HG03280 (cell line): Measurements from ENCODE around the gene TAF12.
"Not testable (repeated sequence)": the region's sequence is repeated elsewhere in the genome, so short reads cannot be mapped to it uniquely, and the experiment has no call there.

Experiments
- ATAC-seq: cut with Tn5 transposase; IDR thresholded peaks from one replicate; pipeline ENCODE4 v1.9.1; 2021; ENCODE audit warnings: mild to moderate bottlenecking, moderate library complexity; ENCODE audit not compliant: unreplicated experiment

Gene TAF12

DNA sequence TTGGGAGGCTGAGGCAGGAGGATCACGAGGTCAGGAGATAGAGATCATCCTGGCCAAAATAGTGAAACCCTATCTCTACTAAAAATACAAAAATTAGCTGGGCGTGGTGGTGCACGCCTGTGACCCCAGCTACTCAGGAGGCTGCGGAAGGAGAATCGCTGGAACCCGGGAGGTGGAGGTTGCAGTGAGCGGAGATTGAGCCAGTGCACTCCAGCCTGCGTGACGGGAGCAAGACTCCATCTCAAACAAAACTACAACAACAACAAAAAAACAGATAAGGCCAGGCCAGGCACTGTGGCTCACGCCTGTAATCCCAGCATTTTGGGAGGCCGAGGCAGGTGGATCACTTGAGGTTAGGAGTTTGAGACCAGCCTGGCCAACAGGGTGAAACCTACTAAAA lies 2.5 kb upstream of the TAF12 start:
- ATAC-seq, result not testable (repeated sequence)

DNA sequence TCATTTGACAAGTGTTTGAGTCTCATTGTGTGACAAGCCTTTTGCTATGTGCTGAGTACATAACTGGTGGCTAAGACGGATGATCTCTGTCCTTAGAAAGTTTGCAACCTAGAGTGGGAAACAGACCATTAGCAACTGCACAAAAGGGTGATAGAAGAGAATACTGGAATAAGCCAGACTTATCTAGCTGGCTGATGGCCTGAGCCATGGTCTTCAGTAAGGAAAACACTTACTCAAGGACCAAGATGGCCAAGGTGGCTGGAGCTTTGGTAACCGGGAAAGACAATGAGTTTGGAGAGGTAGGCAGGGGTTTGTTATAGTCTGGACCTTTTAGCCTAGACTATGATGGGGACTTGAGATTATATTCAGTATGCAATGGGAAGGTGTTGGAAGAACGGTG lies 1.6 kb upstream of the TAF12 start:
- ATAC-seq, result no peak

DNA sequence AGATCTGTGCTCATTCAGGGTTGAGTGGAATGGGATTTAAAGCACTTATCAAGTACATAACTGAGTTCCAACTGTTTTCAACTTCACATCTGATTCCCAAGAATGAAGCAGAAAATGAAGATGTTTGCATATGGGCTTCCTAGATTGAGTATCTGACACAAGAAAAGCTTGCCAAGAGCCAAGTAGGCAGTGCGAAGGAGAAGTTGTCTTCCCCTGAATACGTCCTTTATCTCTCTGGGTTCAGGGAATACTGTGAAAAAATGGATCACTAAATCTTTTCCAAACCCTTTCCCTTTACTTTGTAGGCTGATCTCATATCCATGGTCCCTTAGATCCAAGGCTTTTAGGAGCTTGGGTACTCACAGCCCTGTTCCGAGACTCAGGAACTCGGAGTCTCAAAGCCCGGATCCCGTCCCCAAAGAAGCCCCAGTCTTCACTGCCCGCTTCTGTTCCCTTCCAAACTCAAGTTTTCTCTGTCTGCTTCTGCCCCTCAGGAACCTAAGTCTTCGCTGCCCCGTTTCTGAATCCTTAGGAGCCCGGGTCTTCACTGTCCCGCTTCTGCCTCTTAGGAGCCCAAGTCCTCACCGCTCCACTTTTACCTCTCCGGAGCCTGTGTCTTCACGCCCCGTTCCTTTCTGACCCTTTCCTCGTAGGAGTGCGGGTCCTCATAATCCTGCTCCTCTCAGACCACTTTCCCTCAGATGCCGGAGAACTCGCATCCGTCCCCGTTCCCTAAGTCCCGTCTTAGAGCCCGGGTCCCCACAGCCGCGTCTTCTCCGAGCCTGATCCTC lies 616 bp downstream of the TAF12 start:
- no peak for ATAC-seq

DNA sequence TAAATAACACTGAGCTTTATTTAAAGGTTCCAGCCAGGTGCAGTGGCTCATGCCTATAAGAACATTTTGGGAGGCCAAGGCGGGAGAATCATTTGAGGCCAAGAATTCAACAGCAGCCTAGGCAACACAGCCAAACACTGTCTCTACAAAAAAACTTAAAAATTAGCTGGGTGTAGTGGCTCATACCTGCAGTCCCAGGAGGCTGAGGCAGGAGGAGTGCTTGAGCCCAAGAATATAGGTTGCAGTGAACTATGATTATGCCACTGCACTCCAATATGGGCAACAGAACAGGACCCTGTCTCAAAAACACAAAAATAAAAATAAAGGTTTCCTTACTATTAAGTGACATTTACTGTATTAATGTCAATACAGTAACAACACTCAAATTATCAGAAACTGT lies 2.1 kb downstream of the TAF12 start:
- no peak for ATAC-seq

DNA sequence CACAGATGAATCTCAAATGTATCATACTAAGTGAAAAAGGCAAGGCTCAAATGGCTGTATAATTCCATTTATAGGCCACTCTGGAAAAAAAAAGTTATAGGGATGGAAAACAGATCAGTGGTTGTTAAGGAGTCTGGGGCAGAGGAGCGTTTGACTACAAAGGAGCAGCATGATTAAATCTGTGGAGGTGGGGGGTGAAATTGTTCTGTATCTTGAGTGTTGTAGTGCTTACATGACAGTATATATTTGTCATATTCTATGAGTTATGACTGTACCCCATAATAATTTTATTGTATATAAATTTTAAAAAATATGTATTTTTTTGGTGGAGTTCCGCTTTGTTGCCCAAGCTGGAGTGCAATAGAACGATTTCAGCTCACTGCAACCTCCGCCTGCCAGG lies 10.3 kb downstream of the TAF12 start:
- no peak for ATAC-seq

DNA sequence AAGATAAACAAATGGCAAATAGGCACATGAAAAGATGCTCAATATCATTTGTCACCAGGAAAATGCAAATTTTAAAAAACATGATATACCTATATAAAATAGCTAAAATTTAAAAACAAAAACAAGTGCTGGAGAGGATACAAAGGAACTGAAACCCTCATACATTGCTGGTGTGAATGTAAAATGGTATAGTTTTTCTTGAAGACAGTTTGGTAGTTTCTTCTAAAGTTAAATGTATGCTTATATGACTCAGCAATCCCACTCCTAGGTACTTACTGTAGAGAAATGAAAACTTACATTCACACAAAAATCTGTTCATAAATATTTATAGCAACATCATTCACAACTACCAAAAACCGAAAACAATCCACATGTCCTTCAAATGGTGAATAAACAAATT lies 11.2 kb downstream of the TAF12 start:
- ATAC-seq, result no peak

DNA sequence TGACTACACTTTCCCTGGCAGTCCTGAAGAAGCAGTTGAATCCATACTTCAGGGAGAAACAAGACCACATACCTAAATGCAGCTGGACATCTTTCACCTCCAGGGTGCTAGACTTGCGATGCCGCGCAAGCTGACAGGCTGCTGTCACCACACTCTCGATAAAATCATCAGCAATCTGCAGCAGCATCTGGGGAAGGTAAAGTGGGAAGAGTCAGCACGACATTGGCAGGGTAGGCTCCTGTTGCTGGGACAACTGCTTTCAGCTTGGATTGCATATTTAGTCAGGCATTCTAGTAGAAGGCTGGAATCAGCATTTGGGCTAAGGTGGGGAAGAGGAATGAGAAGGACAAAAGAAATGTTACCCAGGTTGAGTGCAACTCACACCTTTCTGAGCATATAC lies 29.7 kb downstream of the TAF12 start:
- ATAC-seq, result no peak

DNA sequence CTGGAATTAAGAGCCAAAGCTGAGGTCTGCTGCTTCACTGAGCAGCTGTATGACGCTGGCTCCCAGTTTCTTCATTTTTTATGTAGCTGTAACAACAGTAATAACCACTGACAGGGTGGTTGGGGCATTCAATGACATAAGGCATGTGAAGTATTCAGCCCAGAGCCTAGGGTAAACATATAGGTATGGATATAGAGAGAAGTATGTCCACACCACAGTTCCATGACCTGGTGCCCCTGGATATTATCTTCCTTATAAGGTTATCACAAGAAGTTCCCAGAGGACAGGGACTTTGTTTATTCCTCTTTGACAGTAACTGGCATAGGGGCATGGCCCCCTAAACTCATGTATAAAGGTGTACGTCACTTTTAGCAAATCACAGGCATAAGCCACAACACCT lies 36.1 kb downstream of the TAF12 start:
- no peak for ATAC-seq

DNA sequence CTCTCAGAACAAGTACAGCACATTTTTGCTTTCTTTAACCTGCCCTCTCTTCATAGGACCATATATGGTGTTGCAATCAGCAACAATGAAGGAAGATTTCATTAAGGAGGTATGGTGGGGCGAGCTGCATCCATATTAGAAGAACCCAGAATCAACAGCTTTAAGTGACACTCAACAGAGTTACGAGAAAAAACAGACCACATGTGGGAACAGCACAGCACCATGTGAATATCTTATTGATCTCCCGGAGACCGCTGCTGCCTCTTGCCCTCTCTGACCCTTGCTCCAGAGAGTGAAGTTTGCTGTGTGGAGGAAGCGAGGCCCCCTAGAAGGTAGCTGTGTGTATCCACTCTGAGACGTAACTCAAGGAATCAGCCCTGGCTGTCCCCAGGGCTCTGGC lies 37.9 kb downstream of the TAF12 start:
- no peak for ATAC-seq

DNA sequence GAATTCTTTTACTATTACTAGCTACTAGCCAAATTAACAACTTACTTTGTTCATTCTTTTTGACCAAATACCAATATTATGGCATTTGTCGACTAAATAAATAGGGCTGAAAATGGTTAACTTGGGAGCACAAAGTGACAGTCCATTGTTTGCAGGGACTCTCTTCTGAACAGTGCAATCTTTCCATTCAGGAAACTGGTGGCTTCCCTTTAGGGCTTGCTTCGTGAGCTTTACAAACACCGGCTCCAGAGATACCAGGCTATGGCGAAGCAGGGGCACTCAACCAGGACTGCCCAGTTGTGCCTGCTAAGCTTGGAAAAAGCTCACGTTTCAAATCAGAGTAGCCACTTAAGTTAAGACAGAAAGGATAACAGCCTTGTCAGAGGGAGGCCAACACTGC lies 38.5 kb downstream of the TAF12 start:
- no peak for ATAC-seq

DNA sequence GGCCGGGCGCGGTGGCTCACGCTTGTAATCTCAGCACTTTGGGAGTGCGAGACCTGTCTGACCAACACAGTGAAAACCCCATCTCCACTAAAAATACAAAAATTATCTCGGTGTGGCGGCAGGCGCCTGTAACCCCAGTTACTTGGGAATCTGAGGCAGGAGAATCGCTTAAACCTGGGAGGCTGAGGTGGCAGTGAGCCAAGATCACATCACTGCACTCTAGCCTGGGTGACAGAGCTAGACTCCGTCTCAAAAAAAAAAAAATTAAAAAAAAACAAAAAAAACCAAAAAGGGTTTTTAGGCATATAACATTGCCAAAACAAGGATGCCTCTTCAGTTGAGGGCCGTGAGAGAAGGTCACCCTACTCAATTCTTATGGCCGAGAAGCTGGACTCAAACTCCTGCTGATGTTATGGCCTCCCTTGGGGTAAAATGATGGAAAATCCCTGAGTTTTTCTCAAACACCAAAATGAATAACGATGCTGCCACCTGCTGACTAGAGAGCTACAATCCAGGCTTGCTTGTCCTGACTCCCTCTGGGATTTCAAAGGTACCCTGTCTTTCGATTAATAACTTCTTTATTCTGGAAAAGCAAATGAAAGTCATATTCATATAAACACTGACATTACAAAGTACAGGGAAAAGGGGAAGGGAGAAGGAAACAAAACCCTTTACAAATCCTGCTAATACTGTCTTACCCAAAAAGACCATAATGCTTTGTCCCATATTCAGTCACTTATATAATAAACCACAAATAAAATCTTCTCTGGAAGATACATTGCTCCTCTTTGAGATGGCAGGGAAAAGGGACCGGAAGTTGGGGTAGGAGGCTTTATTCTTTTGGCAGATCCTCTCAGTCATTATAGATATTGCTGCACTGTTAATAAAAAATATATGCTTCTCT lies 40.1 kb downstream of the TAF12 start:
- no peak for ATAC-seq

DNA sequence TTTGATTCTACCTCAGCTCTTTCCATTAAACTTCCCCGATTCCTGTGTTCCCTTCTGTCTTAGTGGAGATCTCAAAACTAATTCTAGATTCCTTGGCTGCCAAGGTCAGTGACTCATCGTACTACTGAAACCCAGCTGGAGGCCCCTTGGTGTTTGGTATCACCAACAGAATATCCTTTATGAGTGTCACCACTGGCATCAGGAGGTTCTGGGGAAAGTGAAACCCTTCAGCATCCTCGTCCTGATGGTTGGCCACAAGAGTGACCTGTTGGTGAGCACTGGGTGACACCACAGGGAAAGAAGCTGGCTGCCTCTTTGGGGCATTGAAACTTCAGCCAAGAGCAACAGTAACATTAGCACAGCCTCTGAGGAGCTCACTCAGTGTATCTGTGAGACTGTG lies 41.2 kb downstream of the TAF12 start:
- no peak for ATAC-seq

DNA sequence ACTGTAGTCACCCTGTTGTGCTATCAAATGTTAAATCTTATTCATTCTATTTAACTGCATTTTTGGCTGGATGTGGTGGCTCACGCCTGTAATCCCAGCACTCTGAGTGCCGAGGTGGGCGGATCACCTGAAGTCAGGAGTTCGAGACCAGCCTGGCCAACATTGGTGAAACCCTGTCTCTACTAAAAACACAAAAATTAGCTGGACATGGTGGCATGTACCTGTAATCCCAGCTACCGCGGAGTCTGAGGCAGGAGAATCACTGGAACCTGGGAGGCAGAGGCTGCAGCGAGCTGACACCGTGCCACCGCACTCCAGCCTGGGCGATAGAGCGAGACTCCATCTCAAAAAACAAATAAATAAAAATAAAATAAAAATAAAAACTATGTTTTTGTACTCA lies 46.6 kb downstream of the TAF12 start:
- not testable (repeated sequence) for ATAC-seq

DNA sequence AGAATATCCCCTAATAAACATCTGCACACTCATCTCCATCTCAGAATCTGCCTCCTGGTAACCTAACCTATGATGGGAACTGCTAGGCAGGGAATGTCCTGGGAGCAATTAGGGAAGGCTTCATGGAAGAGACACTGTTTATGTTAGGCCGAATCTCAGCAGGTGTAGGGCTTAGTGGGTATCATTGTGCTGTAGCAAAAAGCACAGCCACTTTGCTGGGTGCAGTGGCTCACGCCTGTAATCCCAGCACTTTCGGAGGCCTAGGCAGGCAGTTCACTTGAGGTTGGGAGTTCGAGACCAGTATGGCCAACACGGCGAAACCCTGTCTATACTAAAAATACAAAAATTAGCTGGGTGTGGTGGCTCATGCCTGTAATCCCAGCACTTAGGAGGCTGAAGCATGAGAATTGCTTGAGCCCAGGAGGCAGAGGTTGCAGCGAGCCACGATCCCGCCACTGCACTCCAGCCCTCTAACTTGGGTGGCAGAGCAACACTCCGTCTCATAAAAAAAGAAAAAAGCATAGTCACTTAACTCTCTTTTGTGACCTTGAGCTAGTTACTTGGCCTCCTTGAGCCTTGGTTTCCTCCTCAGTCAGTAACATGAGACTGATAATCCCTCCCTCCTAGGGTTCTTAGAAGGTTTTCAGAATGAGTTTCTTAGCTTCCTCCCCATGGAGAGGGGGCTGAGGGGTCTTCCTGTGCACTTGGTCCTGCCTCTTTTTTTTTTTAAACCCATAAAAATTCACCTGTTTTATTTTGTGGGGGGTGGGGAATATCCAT lies 47.3 kb downstream of the TAF12 start:
- no peak for ATAC-seq

DNA sequence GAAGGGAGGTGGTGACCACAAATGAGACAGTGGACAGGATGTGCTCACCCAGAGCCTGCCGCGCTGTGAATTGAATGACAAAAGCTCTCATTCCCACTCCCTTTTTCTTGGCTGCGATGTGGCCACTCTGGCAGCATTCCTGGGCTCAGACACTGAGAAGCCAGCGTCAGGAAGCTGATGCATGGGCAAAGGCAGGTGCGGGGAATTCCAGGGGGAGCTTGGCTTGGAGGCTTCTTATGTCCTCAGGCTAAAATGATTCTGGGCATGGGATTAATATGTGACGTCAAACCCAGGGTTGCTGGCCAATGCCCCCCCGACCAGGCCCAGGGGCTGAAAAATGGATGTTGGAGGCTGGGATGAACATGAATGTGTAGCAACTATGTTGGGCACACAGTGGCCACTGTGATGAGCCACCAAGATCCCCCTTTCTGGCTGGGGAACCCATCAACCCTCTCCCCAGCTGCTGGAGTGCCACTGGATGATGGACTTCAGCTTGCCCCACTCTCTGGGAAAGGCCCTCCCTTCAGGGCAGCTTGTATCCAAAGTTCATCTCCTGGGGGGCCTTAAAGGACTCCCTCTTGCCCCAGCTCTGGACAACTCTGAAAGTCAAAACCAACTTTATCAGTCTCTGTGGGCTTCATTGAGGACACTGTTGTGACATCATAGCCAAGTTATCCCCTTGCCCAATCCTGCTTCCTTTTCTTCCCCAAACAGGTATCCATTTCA lies 48.0 kb downstream of the TAF12 start:
- ATAC-seq, result not testable (repeated sequence)

DNA sequence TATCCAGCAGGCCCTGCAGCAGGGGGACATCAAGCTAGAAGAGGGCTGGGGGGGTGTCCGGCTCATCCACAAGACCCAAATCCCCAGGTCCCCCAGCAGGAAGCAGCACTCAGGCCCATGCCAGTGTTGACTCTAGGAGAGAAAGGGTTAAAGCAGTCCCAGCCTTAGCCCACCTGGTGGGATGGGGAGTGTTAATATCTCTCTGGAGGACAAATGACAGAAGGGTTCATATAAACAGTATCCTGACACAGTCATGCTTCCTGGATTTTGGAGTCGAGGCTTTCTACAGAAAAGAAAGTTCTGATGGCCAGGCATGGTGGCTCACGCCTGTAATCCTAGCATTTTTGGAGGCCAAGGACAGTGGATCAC lies 48.9 kb downstream of the TAF12 start:
- ATAC-seq, result not testable (repeated sequence)

DNA sequence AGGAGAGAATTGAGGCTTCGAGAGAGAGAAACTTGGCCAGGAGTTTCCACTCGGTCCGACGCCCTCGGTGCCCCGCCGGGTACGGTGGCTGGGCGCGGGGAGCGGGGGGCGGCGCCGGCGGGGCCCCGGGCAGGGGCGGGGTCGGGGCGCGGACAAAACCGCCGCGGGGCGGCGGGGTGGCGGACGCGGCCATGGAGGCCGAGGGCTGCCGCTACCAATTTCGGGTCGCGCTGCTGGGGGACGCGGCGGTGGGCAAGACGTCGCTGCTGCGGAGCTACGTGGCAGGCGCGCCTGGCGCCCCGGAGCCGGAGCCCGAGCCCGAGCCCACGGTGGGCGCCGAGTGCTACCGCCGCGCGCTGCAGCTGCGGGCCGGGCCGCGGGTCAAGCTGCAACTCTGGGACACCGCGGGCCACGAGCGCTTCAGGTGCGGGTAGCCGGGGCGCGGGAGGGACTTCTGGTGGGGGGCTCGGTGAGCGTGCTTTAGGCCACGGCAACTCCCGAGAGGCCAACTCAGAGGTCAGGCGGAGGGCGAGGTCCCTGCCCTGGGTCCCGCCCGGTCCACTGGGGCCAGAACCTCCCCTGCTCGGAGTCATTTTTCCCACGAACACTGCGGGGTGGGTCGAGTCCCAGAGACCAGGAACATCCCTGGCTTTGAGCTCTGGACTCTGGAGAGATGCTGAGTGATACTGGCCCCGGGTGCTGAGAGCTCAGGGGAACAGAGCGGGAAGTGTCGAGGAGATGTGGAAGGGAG lies 50.4 kb downstream of the TAF12 start:
- ATAC-seq, result no peak

DNA sequence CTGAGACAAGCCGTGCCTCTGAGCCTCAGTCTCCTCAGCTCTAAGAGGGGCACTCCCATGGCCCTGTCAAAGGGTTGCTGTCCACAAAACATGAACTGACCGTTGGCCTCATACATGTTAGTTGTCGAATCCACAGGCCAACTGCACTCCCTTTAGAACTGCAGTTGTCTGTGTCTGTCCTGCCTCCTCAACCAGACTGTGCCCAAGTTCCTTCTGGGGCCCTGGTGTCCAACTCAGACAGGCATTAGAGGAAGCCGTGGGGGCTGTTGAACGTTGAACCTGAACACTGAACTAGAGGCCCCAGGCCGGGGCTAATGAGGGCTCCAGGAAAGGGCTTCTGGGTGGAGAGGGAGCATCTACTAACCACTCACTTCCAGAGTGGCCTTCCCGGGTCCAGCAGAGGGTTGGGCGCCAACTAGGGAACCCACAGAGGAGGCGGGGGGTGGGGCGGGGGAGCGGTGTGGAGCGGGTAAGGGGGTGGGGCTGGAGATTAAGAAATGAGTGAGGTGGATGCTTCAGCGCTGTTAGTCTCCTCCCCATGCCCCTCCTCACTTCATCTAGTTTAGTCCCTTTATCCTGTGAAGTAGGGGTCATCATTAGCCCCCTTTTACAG lies 51.1 kb downstream of the TAF12 start, which contains the start of gene RAB42:
Gene RAB42, plus strand, starts transcription at position 558 of the 613 bp plus-strand sequence. CDS start 247 bp downstream, outside the sequence.
- ATAC-seq, result no peak

DNA sequence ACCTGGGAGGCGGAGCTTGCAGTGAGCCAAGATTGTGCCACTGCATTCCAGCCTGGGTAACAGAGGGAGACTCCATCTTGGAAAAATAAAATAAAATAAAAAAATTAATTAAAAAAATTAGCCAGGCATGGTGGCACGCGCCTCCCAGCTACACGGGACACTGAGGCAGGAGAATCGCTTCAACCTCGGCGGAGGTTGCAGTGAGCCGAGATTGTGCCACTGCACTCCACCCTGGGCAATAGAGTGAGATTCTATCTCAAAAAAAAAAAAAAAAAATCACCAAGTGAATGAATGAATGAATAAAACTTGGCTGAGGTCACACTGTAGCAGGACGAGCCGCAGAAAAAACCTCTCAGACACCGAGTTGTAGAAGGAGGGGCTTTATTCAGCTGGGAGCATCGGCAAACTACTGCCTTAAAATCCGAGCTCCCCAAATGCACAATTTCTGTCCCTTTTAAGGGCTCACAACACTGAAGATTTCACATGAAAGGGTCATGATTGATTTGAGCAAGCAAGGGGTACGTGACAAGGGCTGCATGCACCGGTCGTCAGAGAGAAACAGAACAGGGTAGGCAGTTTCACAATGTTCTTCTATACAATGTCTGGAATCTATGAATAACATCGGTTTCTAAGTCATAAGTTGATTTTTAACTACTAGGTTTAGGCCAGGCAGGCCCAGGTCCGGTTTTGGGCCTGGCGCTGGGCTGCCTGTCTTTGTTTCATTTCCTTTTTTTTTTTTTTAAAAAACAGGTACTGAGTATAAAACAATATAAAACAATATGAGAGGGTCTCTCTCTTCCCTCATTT lies 56.1 kb downstream of the TAF12 start:
- ATAC-seq, result not testable (repeated sequence)
